ENCODE data around the gene GTF3A. TPM values are rescaled to one million over a fixed set of nuclear protein-coding genes. Genes with fewer than 3 reads are reported as not detected.

GTF3A gene
- total RNA-seq, 1 donor, result 111 TPM

DNA sequence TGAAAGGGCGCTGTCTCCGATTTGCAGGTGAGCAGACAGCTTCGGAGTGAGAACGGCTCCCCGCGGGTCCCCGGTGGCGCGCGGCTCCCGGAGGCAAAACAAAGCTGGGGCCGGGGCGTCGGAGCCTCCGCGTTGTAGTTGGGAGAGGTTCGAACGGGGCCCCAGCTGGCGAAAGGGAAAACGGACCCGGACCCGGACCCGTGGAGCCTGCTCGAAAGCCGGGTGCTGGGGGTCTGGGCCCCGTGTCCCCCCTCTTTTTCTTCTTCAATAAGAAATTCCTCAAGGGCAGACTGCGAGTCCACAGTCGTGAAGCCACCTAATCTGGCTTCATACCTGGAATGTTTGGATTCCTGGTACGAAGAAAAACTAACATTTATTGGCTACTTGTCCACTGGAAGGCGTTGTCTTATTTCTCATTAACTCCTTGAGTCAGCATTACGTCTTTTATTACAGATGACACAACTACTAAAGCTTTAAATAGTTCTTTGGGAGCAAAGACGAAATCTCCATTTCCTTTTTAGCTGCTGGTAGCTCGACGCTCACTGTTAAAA lies 26.6 kb downstream of the GTF3A start:
- Histone ChIP-seq H3K36me3 (ENCODE audit: insufficient read depth, low read length) (no peaks in the 10 kb centered on the region), H3K4me1 (ENCODE audit: insufficient read depth, low read length) (peaks cover 18% of the 10 kb centered on the region), H3K4me2 (ENCODE audit: insufficient read depth, low read length) (peak overlapping the region; percentile 89), H3K9me3 (ENCODE audit: low read depth, low read length) (no peaks in the 10 kb centered on the region), H3K4me3 (ENCODE audit: insufficient read depth, low read length) (peak overlapping the region; percentile 95), H3K27ac (ENCODE audit: low read depth, low read length) (peak overlapping the region; percentile 90), H2AFZ (ENCODE audit: low read length) (peak overlapping the region; percentile 96), H3K27me3 (ENCODE audit: insufficient read depth, low read length) (no peaks in the 10 kb centered on the region), H4K20me1 (ENCODE audit: insufficient read depth, low read length) (no peaks in the 10 kb centered on the region), H3K79me2 (ENCODE audit: insufficient read depth, low read length) (peaks cover 36% of the 10 kb centered on the region)
- peak; percentile 85 for DNase-seq (ENCODE audit: insufficient read length, low spot score, missing footprints)
- TF ChIP-seq, protein P1, sequence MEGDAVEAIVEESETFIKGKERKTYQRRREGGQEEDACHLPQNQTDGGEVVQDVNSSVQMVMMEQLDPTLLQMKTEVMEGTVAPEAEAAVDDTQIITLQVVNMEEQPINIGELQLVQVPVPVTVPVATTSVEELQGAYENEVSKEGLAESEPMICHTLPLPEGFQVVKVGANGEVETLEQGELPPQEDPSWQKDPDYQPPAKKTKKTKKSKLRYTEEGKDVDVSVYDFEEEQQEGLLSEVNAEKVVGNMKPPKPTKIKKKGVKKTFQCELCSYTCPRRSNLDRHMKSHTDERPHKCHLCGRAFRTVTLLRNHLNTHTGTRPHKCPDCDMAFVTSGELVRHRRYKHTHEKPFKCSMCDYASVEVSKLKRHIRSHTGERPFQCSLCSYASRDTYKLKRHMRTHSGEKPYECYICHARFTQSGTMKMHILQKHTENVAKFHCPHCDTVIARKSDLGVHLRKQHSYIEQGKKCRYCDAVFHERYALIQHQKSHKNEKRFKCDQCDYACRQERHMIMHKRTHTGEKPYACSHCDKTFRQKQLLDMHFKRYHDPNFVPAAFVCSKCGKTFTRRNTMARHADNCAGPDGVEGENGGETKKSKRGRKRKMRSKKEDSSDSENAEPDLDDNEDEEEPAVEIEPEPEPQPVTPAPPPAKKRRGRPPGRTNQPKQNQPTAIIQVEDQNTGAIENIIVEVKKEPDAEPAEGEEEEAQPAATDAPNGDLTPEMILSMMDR (IDR thresholded peaks at IDR 0.05; ENCODE audit: extremely low read depth, low read depth, low read length), result no peak

DNA sequence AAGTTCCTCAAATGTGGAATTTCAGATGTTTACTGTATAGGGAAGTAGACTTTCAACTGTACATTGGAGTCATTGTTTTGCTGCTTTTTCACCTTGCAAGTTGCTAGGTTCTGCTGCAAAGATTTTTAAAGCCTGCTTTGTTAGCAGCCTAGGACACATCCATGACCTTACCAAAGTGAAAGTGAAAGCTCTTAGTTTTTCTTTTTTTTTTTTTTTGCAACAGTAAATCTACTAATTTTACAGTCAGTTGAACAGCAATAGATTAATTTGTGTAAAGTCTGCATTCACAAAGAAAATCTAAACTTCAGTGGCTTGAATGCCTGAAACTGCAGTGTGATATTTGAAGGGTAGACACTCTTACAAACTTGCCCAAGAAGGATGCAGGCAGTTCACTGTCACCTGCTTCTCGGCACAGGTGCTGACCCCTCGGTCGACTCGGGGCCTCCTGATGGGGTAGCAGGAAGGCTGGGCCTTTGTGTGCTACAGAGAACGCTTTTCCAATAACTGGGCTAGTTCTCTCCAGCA lies 31.0 kb downstream of the GTF3A start:
- Histone ChIP-seq H3K4me2 (ENCODE audit: insufficient read depth, low read length) (peak overlapping the region; percentile 88), H4K20me1 (ENCODE audit: insufficient read depth, low read length) (no peaks in the 10 kb centered on the region), H3K9me3 (ENCODE audit: low read depth, low read length) (no peaks in the 10 kb centered on the region), H3K27ac (ENCODE audit: low read depth, low read length) (no peak overlapping the region), H3K79me2 (ENCODE audit: insufficient read depth, low read length) (no peaks in the 10 kb centered on the region), H3K4me1 (ENCODE audit: insufficient read depth, low read length) (peaks cover 13% of the 10 kb centered on the region), H3K4me3 (ENCODE audit: insufficient read depth, low read length) (peak overlapping the region; percentile 67), H3K27me3 (ENCODE audit: insufficient read depth, low read length) (no peaks in the 10 kb centered on the region), H2AFZ (ENCODE audit: low read length) (peak overlapping the region; percentile 98), H3K36me3 (ENCODE audit: insufficient read depth, low read length) (no peaks in the 10 kb centered on the region)
- TF ChIP-seq, protein P1 (IDR thresholded peaks at IDR 0.05; ENCODE audit: extremely low read depth, low read depth, low read length), result no peak
- DNase-seq (ENCODE audit: insufficient read length, low spot score, missing footprints), result no peak

DNA sequence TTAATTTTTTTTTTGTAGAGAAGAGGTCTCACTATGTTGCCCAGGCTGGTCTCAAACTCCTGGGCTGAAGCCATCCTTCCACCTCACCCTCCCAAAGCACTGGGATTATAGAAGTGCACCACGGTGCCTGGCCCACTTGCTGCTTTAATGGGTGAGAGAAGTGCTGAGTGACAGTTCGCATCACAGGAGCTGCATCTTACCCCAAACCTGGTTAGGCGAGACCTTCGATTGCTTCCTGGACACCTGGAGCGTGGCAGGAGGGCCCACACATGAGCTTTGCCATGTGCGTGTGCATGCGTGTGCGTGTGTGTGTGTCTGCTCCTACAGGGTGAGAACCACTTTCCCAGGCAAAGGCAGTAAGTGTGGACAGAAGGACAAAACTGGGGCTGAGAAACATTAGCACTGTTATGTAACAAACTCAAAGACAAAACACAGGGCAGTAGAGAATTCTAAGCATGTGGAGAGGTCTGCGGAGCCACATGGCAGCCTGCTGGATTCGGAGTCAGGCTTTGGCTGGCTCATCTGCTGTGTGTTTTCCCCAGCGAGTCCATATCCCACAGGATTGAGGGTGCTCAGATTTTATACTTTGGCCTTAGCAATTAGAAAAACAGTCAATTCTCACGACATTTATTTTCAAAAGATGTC lies 37.6 kb downstream of the GTF3A start:
- Histone ChIP-seq H2AFZ (ENCODE audit: low read length) (no peak overlapping the region), H3K79me2 (ENCODE audit: insufficient read depth, low read length) (no peaks in the 10 kb centered on the region), H3K4me1 (ENCODE audit: insufficient read depth, low read length) (no peaks in the 10 kb centered on the region), H3K4me3 (ENCODE audit: insufficient read depth, low read length) (no peak overlapping the region), H3K36me3 (ENCODE audit: insufficient read depth, low read length) (no peaks in the 10 kb centered on the region), H3K9me3 (ENCODE audit: low read depth, low read length) (no peaks in the 10 kb centered on the region), H4K20me1 (ENCODE audit: insufficient read depth, low read length) (no peaks in the 10 kb centered on the region), H3K4me2 (ENCODE audit: insufficient read depth, low read length) (peak overlapping the region; percentile 32), H3K27ac (ENCODE audit: low read depth, low read length) (no peak overlapping the region), H3K27me3 (ENCODE audit: insufficient read depth, low read length) (no peaks in the 10 kb centered on the region)
- TF ChIP-seq, protein P1 (IDR thresholded peaks at IDR 0.05; ENCODE audit: extremely low read depth, low read depth, low read length), result no peak
- DNase-seq (ENCODE audit: insufficient read length, low spot score, missing footprints), result no peak

DNA sequence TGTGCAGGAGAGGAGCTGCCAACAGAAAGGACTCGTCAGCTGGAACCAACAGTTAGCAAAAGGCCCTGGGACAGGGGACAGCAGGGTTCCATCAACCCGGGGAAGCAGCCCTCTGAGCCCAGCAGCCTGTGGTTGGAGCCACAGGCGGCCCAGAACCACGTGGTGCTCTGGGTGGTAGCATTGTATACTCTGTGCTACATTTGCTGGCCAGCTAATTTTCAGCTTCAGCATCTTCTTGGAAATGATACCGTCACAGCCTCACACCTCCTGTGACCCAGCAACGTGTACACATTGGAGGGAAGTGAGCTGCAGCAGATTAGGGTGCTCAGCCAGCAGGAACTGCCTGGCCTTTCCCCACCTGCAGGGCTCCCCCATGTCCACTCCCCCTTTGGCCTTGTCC lies 39.1 kb downstream of the GTF3A start:
- Histone ChIP-seq H3K4me3 (ENCODE audit: insufficient read depth, low read length) (no peak overlapping the region), H4K20me1 (ENCODE audit: insufficient read depth, low read length) (no peaks in the 10 kb centered on the region), H3K4me1 (ENCODE audit: insufficient read depth, low read length) (no peaks in the 10 kb centered on the region), H3K9me3 (ENCODE audit: low read depth, low read length) (no peaks in the 10 kb centered on the region), H3K4me2 (ENCODE audit: insufficient read depth, low read length) (no peak overlapping the region), H3K36me3 (ENCODE audit: insufficient read depth, low read length) (no peaks in the 10 kb centered on the region), H2AFZ (ENCODE audit: low read length) (no peak overlapping the region), H3K79me2 (ENCODE audit: insufficient read depth, low read length) (no peaks in the 10 kb centered on the region), H3K27me3 (ENCODE audit: insufficient read depth, low read length) (no peaks in the 10 kb centered on the region), H3K27ac (ENCODE audit: low read depth, low read length) (no peak overlapping the region)
- TF ChIP-seq, protein P1 (IDR thresholded peaks at IDR 0.05; ENCODE audit: extremely low read depth, low read depth, low read length), result no peak
- DNase-seq (ENCODE audit: insufficient read length, low spot score, missing footprints), result peak; percentile 37

Measured in osteoblast (primary cell).